DND-41 (cell line): ENCODE measurements around the gene ANKMY2.

Experiments
- CTCF ChIP-seq: IDR thresholded peaks from 2 replicates; pipeline ENCODE4 v1.5.1; 2012; ENCODE audit warnings: borderline replicate concordance, low read length, moderate library complexity, mild to moderate bottlenecking; ENCODE audit not compliant: poor library complexity, severe bottlenecking; ENCODE audit errors: extremely low read depth
- EZH2 ChIP-seq: IDR thresholded peaks from 3 replicates; pipeline ENCODE4 v1.6.1; 2012; ENCODE audit warnings: borderline replicate concordance, low read depth, mild to moderate bottlenecking, moderate library complexity, low read length, inconsistent platforms; ENCODE audit not compliant: severe bottlenecking

DNA sequence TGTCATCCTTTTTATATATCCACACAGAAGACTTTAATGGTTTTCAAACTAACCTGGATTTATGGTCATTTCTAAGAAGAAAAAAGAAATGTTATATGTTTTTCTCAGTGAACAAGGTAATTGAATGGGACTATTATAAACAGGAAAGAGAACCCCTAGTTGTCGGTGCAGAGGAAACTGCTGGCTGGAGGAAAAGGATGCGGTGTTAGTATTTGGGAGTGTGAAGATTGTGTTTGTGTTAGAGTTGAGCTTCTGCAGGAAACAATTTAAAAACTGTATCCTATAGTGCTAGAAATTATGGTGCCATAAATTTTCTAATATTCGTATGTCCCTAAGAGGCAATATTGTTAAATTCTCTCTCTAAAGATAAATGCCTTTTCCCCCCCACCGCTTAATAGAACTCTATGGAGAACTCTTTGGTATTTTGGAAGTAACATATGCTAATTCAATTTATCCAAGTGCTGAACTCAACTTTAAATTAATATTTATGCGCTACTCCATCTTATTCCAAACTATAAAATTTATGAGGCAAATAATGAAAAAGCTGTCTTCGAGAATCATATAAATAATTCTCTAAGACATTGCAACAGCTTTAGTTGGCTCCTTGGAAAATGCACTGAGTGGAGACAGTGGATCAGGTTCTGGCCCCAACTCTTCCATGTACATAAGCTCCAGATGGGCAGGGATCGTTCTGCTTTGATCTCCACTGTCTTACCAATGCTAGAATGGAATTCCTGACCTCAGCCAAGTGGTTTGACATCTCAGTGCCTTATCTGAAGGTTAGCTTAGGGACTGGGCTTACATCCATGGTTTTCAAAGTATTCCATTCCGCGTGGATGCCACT, 6.1 kb upstream of the ANKMY2 start:
- TF ChIP-seq CTCF: no peak
- no peak for TF ChIP-seq EZH2
